ENCODE measurements around the gene BLNK. TPM values are rescaled to one million over a fixed set of nuclear protein-coding genes. Genes with fewer than 3 reads are reported as not detected.

BLNK gene
- total RNA-seq: not detected in 2 replicates

DNA sequence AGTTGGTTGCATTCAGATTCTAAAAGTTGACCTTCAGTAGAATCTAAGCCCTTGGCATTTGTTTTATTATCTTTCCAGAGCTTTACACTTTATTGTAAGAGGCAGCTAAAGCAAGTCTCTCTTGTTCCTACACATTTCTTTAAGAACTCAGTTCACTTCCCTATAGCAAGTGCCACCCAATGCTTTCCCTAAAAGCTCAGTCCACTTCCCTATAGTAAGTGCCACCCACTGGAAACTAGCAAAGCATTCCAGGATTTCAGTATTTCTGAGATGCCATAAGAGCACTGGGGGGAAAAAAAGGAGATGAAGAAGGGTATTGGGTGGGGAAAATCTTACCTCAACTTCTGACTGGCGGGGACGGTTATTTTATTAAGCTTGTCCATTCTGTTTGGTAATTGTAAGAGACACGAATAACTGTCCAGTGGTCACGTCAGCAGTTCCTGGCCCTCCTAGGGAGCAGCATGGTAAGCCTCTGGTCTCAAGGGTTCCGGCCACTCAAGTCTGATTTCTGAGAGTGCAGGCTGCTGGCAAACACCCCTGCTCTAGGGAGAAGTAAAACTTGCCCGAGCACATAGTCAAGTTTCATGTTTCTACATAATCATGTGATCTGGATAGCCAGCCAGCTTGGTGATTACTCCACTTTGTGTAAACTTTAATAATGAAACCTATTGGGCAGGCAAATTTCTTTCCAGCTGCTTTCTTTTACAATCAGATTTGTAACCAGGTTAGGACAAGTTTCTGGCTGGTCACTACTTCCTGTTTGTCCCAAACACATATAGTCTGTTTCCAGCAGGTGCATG, at the start of gene BLNK:
BLNK (minus strand) TSS at position 554 of the 800 bp plus-strand sequence; CDS start at position 383, 171 bp downstream.

DNA sequence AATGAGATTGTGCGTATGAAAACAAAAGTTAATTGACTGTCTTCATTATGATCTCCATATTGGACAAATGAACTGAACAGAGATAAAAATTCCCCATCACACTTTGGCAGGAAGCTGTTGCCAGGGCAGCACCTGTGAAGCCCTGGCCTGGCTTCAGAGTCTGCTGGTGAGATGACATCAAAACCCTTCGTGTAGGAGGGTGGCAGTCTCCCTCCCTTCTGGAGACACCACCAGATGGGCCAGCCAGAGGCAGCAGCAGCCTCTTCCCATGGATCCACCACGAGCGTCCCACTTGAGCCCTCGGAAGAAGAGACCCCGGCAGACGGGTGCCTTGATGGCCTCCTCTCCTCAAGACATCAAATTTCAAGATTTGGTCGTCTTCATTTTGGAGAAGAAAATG, 32.9 kb upstream of the BLNK start, which contains the start of gene DNTT:
DNTT (plus strand) TSS at position 205 of the 400 bp plus-strand sequence; CDS start at position 269, 64 bp downstream.

Other genes with a start within 250 kb of the BLNK start
- 21.4 and 24.2 TPM in 2 replicates for gene CCNJ, start 228.0 kb downstream of the BLNK start, total RNA-seq
- gene ZNF518A, start 141.3 kb downstream of the BLNK start, total RNA-seq: 10.1 and 10.5 TPM in 2 replicates
- gene DNTT, start 32.9 kb upstream of the BLNK start, total RNA-seq: not detected in 2 replicates
- not detected in 2 replicates for gene OPALIN, start 87.4 kb upstream of the BLNK start, total RNA-seq
- under 0.01 TPM in 1 of 2 replicates, not detected in the other for gene TLL2, start 242.4 kb upstream of the BLNK start, total RNA-seq

Data from epithelial cell of umbilical artery (primary cell).